Measurements from ENCODE around the gene DTYMK. TPM values are rescaled to one million over a fixed set of nuclear protein-coding genes. Genes with fewer than 3 reads are reported as not detected.

DTYMK gene
- total and polyA plus RNA-seq, 2 experiments from 2014 or later = 20.7 to 55.5 TPM

- no peaks in the 10 kb centered on the region for H3K27me3 ChIP-seq
- no peaks in the 10 kb centered on the region for H4K20me1 ChIP-seq (ENCODE audit: insufficient read depth, poor library complexity, severe bottlenecking)
- no peaks in the 10 kb centered on the region for H3K36me3 ChIP-seq (replicated peaks; ENCODE audit: insufficient read depth, low read depth)
- DNase-seq (ENCODE audit: low spot score) = peak; percentile 2
- no peaks in the 10 kb centered on the region for H3K4me1 ChIP-seq (ENCODE audit: insufficient read depth)
- WGBS (ENCODE audit: low lambda C conversion rate, missing lambda C conversion rate) = 97% methylated on average over 18 of the region's 24 CpGs
- no peaks in the 10 kb centered on the region for H3K9me3 ChIP-seq (ENCODE audit: low read depth)
- H3K4me3 ChIP-seq = no peak overlapping the region
- no peaks in the 10 kb centered on the region for H3K9me2 ChIP-seq (replicated peaks; ENCODE audit: insufficient read depth)
- H3K27ac ChIP-seq = no peak overlapping the region
- H3K79me2 ChIP-seq = no peaks in the 10 kb centered on the region
- no peak overlapping the region for H3K4me2 ChIP-seq
- H2AFZ ChIP-seq = no peak overlapping the region
- TF ChIP-seq CTCF (IDR thresholded peaks at IDR 0.05; ENCODE audit: poor library complexity) (no peak), EZH2phosphoT487 (IDR thresholded peaks at IDR 0.05; ENCODE audit: low read depth, severe bottlenecking, unreplicated experiment) (no peak), EZH2 (IDR thresholded peaks at IDR 0.05; ENCODE audit: borderline replicate concordance) (no peak)
Measured at GRCh38 chr2:241677392-241677791, 9.2 kb downstream of the DTYMK start.

GRCh38 chr2:241676665-241677064, 9.9 kb downstream of the DTYMK start:
- Histone ChIP-seq H3K4me2 (no peak overlapping the region), H3K4me3 (no peak overlapping the region), H3K4me1 (ENCODE audit: insufficient read depth) (no peaks in the 10 kb centered on the region), H4K20me1 (ENCODE audit: insufficient read depth, poor library complexity, severe bottlenecking) (no peaks in the 10 kb centered on the region), H2AFZ (no peak overlapping the region), H3K9me2 (replicated peaks; ENCODE audit: insufficient read depth) (no peaks in the 10 kb centered on the region), H3K9me3 (ENCODE audit: low read depth) (no peaks in the 10 kb centered on the region), H3K36me3 (replicated peaks; ENCODE audit: insufficient read depth, low read depth) (no peaks in the 10 kb centered on the region), H3K79me2 (no peaks in the 10 kb centered on the region), H3K27ac (no peak overlapping the region), H3K27me3 (no peaks in the 10 kb centered on the region)
- 96% methylated on average over 17 of the region's 17 CpGs for WGBS (ENCODE audit: low lambda C conversion rate, missing lambda C conversion rate)
- TF ChIP-seq CTCF (IDR thresholded peaks at IDR 0.05; ENCODE audit: poor library complexity) = no peak
- TF ChIP-seq EZH2phosphoT487 (IDR thresholded peaks at IDR 0.05; ENCODE audit: low read depth, severe bottlenecking, unreplicated experiment) = no peak
- no peak for TF ChIP-seq EZH2 (IDR thresholded peaks at IDR 0.05; ENCODE audit: borderline replicate concordance)
- DNase-seq (ENCODE audit: low spot score) = peak; percentile 2

- Histone ChIP-seq H3K27me3 (no peaks in the 10 kb centered on the region), H3K4me2 (no peak overlapping the region), H2AFZ (no peak overlapping the region), H3K79me2 (no peaks in the 10 kb centered on the region), H3K9me3 (ENCODE audit: low read depth) (no peaks in the 10 kb centered on the region), H4K20me1 (ENCODE audit: insufficient read depth, poor library complexity, severe bottlenecking) (no peaks in the 10 kb centered on the region), H3K36me3 (replicated peaks; ENCODE audit: insufficient read depth, low read depth) (no peaks in the 10 kb centered on the region), H3K9me2 (replicated peaks; ENCODE audit: insufficient read depth) (no peaks in the 10 kb centered on the region), H3K4me3 (no peak overlapping the region), H3K4me1 (ENCODE audit: insufficient read depth) (no peaks in the 10 kb centered on the region), H3K27ac (no peak overlapping the region)
- TF ChIP-seq EZH2phosphoT487 (IDR thresholded peaks at IDR 0.05; ENCODE audit: low read depth, severe bottlenecking, unreplicated experiment) (no peak), CTCF (IDR thresholded peaks at IDR 0.05; ENCODE audit: poor library complexity) (no peak), EZH2 (IDR thresholded peaks at IDR 0.05; ENCODE audit: borderline replicate concordance) (no peak)
- WGBS (ENCODE audit: low lambda C conversion rate, missing lambda C conversion rate) = 93% methylated on average over 17 of the region's 17 CpGs
- DNase-seq (ENCODE audit: low spot score) = no peak
Measured at GRCh38 chr2:241675885-241676284, 10.7 kb downstream of the DTYMK start.

Measured in hepatocyte (in vitro differentiated cells).